NCI-H2227 (cell line): Measurements from ENCODE around the gene HOMER2.
"Not testable (repeated sequence)": the region's sequence is repeated elsewhere in the genome, so short reads cannot be mapped to it uniquely, and the experiment has no call there.

Experiments
- DNase-seq: peaks from one replicate; lab custom pipeline; 2025; ENCODE audit not compliant: unreplicated experiment; lab: John Stamatoyannopoulos, UW

HOMER2 gene

DNA sequence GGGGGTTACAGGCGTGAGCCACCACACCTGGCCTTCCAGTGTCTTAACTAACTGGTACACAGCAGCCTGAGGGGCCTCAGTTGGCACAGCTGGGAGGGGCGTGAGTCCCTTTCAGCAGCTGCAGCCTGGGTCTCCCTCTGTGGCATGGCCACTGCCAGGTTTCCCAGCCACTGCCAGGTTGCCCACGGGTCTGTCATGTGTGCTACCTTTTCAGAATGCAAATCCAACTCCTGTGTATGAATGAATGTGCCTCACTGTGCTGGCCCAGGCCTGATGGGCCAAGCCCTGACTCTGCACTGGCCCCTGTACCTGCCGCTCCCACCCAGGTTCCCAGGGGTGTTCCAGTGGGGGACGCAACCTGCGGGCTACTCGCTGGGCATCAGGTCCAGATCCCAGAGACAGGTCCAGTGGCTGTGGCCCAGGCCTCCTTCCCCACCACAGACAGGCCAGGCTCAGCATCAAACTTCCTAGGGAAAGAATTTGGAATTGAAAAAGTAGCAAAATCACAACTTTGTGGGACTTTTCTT lies 117.1 kb downstream of the HOMER2 start:
- no peak for DNase-seq

DNA sequence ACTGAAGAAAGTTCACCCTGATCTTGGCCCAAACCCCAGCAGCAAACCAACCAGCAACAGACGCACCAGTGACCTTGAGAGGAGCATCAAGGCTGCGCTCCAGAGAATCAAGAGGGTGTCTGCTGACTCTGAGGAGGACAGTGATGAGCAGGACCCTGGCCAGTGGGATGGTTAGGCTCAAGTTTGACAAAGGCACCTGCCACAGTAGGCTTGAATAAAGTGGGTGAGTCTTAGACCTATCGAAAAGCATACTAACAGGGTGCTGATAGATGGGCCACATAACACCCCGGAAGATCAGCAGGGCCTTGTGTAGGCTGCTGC lies 119.2 kb downstream of the HOMER2 start:
- no peak for DNase-seq

DNA sequence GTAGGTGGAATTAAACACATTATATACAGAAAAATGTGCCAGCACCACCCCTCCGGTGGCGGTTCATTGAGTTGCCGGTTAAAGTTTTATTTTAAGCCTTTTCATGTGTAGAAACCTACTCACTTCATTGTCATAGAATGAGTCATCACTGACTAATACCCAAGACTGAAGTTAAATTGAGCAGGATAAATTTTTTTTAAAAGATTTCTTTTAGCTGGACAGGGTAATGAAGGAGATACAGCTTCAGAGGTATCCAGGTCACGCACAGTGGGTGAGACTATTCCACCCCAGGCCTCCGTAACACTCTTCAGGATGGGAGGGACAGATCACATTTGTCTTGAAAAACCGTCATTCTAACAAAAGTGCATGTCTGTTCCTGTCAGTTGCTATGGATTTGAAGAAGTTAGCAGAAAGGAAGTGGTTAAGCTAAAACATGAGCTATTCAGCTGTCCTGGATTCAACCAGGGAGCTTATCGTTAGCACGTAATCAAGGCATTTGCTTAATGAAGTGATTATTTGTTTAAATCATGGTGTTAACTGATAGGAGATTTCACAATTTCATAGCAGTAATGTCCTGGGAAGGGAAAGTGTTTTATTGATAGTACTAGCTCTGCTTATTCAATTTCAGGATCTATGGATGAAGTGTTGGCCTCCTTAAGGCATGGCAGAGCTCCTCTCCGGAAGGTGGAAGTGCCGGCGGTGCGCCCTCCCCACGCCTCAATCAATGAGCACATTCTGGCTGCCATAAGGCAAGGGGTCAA lies 119.7 kb downstream of the HOMER2 start:
- no peak for DNase-seq

DNA sequence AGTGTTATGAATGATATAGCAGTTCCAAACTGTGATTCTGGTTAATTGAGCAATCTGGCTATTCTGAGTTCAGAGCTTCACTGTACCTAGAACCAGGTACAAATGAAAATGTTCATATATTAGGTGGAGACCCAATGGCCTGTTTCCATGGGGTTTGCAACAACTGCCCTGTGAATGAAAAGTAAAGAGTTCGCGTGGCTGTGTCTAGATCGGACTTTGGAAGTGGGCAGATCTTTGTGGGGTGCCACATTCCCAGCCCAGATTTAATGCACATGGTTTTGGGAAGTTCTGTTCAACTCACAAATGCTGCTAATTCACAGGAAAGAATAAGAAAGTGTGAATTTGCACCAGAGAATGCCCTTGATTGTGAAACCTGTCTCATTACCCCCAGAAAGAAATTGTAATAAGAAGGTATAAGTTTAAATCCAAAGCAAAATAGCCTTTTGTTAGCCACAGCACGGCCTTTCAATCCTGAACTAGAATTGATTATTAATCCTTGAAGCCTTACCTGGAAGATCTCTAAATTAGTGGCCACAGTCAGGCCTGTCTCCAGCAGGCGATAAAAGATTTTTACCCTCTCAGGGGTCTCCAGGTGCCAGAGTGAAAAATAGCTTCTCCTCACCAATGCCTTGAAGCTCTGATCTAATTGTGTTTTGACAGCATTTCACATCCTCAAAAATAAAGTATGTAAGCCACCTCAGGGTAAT lies 120.5 kb downstream of the HOMER2 start:
- DNase-seq, result no peak

DNA sequence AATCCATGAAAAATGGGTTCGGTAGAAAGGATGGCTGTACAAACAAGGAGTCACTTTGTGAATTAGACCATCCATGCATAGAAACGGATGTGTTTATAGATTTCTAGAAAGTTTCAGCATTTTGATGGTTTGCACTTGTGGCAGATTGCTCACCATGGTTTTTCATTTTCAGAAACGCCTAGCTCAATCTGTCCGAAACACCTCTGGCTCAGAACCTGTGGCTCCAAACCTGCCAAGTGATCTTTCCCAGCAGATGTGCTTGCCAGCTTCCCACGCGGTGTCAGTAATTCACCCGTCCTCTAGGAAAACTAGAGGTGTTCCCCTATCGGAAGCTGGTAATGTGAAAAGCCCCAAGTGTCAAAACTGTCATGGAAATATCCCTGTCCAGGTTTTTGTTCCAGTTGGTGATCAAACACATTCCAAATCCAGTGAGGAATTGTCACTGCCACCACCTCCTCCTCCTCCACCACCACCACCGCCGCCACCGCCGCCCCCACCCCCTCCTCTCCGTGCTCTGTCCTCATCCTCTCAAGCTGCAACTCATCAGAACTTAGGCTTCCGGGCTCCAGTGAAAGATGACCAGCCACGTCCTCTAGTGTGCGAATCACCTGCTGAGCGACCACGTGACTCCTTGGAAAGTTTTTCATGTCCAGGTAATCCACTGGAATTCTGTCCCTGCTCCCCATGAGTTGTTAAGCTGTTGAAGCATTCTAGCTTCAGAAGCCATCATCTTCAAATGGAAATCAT lies 121.9 kb downstream of the HOMER2 start:
- DNase-seq, result no peak

DNA sequence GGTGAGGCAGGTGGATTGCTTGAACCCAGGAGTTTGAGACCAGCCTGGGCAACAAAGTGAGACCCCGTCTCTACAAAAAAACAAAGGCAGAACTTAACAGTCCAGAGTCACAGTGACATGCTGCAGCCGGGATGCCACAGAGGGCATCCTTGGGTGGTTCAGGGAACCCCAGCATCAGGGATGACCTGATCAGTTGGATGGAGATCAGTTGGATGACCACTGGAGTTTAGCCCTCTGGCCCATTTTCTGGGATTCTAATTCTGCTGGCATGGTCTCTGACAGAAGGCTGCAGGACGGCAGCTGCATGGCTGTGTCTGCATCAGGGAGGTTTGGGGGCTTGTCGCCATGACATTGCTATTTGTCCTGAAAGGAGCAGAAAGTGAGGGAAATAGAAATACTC lies 123.3 kb downstream of the HOMER2 start:
- DNase-seq, result no peak

DNA sequence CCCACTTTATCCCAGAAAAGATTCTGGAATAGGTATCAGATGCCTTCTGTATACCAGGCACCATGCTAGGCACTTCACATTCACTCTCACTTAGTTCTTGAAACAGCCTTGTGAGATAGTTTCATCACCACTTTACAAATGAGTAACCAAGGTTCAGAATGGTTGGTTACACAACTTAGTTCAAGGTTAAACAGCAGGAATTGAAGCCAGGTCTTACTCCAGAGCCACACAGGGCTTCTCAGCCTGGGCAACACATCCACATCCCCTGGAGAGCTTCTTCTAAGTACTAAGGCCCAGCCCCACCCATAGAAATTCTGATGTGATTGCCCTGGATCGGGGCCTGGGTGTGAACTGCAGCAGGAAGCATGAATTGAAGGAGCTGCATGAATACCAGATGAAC lies 124.4 kb downstream of the HOMER2 start:
- DNase-seq, result no peak

DNA sequence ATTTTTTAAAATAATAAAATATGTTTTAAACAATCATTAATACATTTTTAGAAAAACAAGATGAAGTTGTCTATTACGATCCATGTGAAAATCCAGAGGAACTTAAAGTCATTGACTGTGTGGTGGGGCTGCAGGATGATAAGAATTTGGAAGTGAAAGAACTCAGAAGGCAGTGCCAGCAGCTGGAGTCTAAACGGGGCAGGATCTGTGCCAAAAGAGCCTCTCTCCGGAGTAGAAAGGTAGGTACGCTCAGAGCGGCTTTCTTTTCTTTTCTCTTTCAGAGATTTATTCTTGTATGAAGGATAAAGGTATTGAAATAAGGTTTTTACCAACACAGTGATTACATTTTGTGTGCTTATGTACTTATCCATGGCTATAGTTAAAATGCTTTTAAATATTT lies 129.5 kb downstream of the HOMER2 start:
- DNase-seq, result no peak

DNA sequence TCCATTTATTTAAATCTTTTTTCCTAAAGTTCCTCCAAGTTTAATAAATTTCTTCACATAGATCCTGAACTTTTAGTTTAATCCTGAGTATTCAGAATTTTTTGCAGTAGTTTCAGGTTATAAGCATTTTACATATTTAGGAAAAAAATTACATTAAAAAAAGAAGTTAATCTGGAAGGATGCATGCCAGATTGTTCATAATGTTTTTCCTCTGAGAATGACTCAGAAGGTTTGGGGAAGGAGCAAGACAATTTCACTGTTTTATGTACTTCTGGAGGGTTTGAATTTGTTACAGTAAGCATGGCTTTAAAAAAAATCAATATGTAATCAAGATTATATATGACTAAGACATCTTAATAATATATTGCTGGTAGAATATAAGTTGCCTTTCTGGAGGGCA lies 130.7 kb downstream of the HOMER2 start:
- DNase-seq, result not testable (repeated sequence)

DNA sequence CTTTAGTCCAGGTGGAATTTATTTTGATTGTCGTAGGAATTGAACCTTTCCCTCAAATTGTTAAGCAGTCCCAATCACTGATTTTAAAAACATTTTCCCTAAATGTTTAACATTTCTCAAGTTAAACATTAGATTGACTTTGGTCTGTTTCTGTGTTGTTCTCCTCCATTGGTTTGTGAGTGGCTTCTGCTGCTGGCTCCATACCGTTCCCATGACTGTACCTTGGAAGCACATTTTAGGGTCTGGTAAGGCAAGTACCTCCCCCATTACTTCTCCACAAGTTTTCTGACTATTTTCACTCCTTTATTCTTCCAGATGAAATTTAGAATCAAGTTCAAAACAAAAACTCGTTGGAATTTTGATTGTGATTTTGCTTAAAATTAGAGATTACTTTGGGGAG lies 131.1 kb downstream of the HOMER2 start:
- not testable (repeated sequence) for DNase-seq

DNA sequence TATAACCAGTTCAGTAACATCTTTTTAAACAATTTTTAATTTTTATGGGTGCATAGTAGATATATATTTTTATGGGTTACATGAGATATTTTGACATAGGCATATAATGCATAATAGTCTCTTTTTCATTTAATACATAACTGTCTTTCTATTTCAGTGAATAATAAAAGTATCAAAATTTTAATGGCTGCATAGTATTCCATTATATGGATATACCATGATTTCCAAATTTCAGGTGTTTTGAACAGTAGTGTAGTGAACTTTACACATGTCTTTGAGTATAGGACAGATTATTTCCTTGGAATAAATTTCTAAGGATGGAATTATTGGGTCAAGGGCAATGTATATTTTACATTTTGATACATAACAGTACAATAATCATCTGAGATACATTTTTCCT lies 132.4 kb downstream of the HOMER2 start:
- DNase-seq, result no peak

DNA sequence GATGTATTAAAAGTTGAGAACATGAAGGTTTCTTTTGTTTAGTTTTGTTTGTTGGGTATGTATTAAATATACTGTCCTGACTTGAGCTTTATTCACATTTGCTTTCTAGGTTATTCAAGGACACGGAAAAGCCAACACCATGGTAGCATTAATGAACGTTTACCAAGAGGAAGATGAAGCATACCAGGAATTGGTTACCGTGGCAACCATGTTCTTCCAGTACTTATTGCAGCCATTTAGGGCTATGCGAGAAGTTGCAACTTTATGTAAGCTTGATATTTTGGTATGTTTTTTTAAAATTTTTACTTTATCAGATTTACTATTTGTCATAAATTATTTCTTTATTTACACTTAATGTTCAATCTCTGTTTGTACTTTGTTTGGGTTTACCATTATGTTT lies 139.5 kb downstream of the HOMER2 start:
- no peak for DNase-seq

DNA sequence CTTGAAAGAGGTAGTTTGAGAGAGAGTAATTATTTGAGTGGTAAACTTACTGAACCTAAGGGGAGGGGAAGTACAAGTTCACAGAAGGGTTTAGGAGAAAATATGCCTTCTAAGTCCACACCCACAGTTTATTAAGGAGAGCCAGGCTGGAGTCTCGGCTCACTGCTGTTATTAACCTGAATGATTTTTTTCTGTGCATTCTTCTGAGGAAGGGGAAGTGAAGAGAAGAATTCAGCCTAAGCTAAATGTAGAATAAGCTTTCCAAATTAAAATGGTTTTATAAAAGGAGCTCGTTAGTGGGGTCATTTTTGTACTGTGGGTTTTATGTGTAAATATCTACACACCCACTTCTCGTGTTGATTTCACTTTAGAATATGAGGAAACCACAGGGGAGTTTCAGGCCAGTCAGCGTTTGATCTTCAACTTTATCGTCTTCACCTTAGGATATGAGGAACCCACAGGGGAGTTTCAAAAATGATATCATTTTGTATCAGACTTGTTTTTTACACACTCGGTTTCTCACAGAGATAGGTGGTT lies 141.6 kb downstream of the HOMER2 start:
- DNase-seq, result no peak

DNA sequence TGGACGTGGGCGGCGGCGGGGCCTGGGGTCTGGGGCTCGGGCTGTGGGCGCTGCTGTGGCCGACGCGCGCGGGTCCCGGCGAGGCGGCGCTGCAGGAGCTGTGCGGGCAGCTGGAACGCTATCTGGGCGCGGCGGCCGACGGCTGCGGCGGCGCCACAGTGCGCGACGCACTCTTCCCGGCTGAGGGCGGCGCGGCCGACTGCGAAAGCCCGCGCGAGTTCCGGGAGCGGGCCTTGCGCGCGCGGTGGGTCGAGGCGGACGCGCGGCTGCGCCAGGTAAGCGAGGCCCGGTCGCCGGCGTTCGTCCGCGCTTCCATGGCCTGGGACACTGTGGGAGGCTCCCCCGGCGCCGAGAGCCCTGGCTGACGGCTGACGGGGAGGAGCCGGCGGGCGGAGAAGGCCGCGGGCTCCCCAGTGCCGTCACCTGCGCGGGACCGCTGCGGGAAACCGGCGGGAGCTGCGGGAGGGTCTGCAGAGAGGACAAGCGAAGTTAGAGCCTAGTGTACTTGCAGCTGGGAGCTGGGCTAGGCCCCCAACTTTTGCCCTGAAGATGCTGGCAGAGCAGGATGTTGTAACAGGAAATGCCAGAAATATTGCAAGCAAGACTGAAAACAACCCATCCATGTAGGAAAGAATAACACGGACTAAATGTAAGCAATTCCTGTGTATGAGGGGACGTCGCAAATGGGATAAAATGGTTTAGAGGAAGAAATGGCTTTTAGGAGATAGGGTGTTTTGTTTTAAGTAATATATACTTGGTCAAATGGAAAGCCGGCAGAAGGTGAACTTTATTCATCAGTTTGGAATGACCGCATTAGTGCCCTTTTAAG lies 142.2 kb downstream of the HOMER2 start:
- peak; percentile 65 for DNase-seq

DNA sequence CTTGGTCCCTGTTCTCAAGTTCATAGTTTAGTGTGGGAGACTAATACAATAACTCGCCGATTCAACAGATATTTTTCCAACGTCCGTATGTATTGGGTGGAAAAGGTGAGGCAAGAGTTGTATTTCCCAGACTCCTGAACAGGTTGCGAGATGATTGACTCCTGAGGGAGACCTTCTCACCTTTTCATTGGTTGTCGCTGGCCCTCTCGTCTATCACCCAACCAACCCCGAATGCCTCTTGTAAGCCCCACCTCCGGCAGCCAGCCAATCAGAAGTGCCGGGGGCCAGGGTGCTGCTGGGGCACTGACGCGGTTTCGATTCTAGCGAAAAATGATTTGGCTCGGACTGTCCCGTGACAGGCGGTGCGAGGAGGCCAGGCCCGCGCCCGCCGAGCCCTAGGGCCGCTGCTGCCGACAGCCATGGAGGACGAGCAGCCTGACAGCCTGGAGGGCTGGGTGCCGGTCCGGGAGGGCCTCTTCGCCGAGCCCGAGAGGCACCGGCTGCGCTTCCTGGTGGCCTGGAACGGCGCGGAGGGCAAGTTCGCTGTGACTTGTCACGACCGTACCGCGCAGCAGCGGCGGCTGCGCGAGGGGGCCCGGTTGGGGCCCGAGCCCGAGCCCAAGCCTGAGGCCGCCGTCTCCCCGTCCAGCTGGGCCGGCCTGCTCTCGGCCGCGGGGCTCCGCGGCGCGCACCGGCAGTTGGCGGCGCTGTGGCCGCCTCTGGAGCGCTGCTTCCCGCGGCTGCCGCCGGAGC lies 143.0 kb downstream of the HOMER2 start, which contains the start of gene WHAMM:
WHAMM (plus strand) TSS at position 321 of the 753 bp plus-strand sequence; CDS start at position 420, 99 bp downstream.
- DNase-seq, result peak; percentile 94

DNA sequence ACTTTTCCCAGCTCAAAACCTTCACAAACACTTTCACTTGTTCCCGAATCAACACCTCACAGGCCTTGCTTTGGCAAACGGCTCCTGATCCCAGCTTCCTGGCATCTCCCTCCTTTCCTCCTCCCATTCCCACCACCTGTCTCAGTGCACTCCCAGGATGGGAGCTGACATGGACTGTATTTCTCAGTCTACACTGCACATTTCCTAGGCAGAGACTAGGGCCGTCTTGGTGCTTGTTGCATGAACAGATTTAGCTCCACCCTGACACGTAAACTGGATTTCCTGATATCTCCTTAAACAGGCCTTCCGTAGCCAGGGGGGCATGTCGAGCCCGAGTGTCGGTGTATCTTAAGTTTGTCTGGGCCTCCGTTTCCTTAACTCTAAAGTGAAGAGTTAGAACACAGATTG lies 143.9 kb downstream of the HOMER2 start:
- DNase-seq, result no peak

DNA sequence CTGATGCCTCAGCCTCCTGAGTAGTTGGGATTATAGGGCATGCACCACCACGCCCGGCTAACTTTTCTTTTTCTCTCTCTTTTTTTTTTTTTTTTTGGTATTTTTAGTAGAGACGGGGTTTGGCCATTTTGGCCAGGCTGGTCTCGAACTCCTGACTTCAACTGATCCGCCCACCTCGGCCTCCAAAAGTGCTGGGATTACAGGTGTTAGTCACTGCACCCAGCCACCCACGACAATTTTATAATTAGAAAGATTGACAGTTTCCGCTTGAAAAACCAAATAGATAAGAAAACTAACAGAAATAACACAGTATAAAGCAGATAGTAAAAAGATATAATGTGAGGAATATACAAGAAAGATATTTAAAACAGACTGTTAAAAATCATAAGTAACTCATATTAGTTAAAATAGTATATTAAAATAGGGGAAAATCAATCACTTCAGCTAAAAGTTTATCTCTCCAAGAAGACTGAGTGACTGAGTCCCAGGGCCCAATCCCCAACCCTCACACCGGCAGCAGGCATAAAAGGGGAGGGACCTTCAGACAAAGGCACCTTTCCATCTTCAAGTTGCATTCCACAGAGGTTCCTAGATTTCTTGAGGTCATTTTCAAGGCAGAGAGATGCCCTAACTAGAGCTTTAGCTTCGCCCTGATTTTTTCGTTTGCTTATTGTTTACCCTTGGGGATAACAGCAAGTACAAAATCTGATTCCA lies 144.4 kb downstream of the HOMER2 start:
- peak; percentile 2 for DNase-seq

DNA sequence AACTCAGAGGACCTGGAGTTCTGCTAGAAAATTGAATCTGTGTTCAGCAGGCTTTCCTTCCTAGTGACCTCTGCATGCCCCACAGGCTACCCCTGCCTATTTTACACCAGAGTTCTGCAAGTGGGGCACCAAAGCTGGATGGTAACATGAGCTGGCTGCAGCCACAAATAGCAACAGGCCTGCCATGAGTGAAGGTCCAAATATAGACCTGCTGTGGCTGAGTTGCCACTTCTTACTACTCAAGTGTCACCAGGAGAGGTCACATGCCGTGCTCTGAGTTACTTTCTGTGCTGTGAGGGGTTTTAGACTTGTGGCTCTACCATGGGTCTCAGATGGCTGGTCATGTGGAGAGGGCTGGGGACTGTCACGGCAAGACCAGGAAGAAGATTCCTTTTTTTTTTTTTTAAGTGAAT lies 146.5 kb downstream of the HOMER2 start, which contains the start of gene FSD2:
FSD2 (minus strand) TSS at position 76 of the 413 bp plus-strand sequence. CDS start 18,679 bp downstream, outside the sequence.
- DNase-seq, result no peak

DNA sequence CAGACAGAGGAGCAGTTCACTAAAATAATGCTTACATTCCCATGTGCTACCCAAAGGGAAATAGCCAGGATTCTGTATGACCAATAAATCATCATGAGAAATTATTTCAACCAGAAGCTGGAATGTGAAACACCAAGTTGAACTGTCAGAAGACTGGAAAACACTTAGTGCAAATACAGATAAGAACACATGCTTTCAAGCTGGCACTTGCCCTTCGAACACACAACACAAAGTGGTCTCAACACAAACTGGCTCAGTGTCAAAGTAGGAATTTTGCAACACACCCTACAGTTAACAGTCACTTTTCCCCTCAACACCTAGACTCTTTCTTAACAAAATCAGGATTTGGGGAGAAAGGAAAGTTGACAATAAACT lies 148.0 kb downstream of the HOMER2 start:
- DNase-seq, result no peak
